Heart left ventricle (tissue), 16 donors: Measurements from ENCODE around the gene CRADD. TPM values are rescaled to one million over a fixed set of nuclear protein-coding genes. Genes with fewer than 3 reads are reported as not detected.

Source experiments
- ATAC-seq, 4 donors: fragments of 200-7000 bp; cut with Tn5 transposase; one replicate each; pipeline ENCODE4 v1.9.1; 2020 to 2022; ENCODE audit warnings: moderate library complexity in 4 of 4, mild to moderate bottlenecking in 3 of 4, moderate number of reproducible peaks in 1 of 4
- DNase-seq, 5 donors: peaks; one replicate each; pipeline ENCODE4 v3.0.0-alpha.2; 2020
- H3K27ac ChIP-seq, 12 donors: fragments of 200-600 bp; sonication (generic) in 4 of 12; one replicate each; pipeline versions ENCODE4 v1.5.0 to v1.8.0; 2016 to 2022; ENCODE audit warnings: mild to moderate bottlenecking in 2 of 12
- H3K27me3 ChIP-seq, 9 donors: fragments of 200-600 bp; sonication (generic) in 2 of 9; one replicate each; pipeline versions ENCODE4 v1.5.1 to v1.8.0; 2016 to 2022; ENCODE audit warnings: mild to moderate bottlenecking in 3 of 9
- H3K36me3 ChIP-seq, 9 donors: fragments of 200-600 bp; sonication (generic) in 2 of 9; one replicate each; pipeline versions ENCODE4 v1.5.0 to v1.8.0; 2018 to 2022; ENCODE audit warnings: mild to moderate bottlenecking in 2 of 9
- H3K4me1 ChIP-seq, 12 donors: fragments of 200-600 bp; sonication (generic) in 4 of 12; one replicate each; pipeline versions ENCODE4 v1.5.0 to v1.8.0; 2016 to 2022; ENCODE audit warnings: mild to moderate bottlenecking in 3 of 12
- H3K4me3 ChIP-seq, 12 donors: fragments of 200-600 bp; sonication (generic) in 4 of 12; one replicate each; pipeline versions ENCODE4 v1.5.0 to v1.8.0; 2017 to 2022; ENCODE audit warnings: mild to moderate bottlenecking in 9 of 12, moderate library complexity in 4 of 12
- H3K9me3 ChIP-seq, 12 donors: fragments of 200-600 bp; sonication (generic) in 4 of 12; one replicate each; pipeline versions ENCODE4 v1.5.0 to v1.8.0; 2016 to 2022; ENCODE audit warnings: mild to moderate bottlenecking in 1 of 12
- POLR2A ChIP-seq, 2 donors: fragments of 450-650 bp; IDR thresholded peaks; one replicate each; pipeline ENCODE4 v1.6.1; 2017; ENCODE audit warnings: antibody characterized with exemption in 2 of 2, mild to moderate bottlenecking in 2 of 2, moderate library complexity in 2 of 2
- WGBS, 4 donors: extraction: QIAGEN DNeasy Blood & Tissue Kit in 2 of 4; methylation state at CpG; one replicate each; pipeline versions ENCODE4 v1.1.5 to v1.1.7; 2013 to 2018; 5-methylcytosine and 5-hydroxymethylcytosine counted together
- intact Hi-C, 10 donors: fragments of 100-400 bp; cut with DNase I; formaldehyde crosslinking; loops; one replicate each; pipeline versions ENCODE4 v1.11.1 to v1.14.2; 2022
- polyA plus RNA-seq, 2 donors: library from polyadenylated mRNA; stranded (reverse); fragments of 200-250 nt; gene quantifications; one replicate each; pipeline ENCODE4 v1.2.3, GENCODE V29; 2013
- total RNA-seq, 9 donors: library from RNA; depleted of rRNA in 2 of 9; stranded (reverse); fragments of >200 nt in 2 of 9; fragmentation: NEBNext Ultra II Directional in 3 of 9; extraction: Animal tissue kit (Norgen Biotek cat#: 25700) in 3 of 9; gene quantifications; one replicate each; pipeline versions ENCODE4 v1.1.0 to v1.2.4, GENCODE V29; 2016 to 2023
- TF ChIP-seq, protein P1 (sequence below), 12 donors: fragments of 200-600 bp; sonication (generic) in 4 of 12; IDR thresholded peaks; one replicate each; pipeline versions ENCODE4 v1.5.0 to v1.8.0; 2018 to 2022; ENCODE audit warnings: antibody characterized with exemption in 12 of 12, mild to moderate bottlenecking in 5 of 12
- donor health status: ischemic (EF 13 %, LVEDD 7.1; RV severe dilation, severe dysfunction).
- donor health status: healthy with polysubstance abuse.
- donor health status: DM: no; HTN: yes; CAD: no.
- donor health status: DM: no; HTN: no; CAD: no.
- donor health status: ischemic (EF 25% LVEDD 6.9; RV normal size, moderate dysfunction).
- donor health status: ischemic (EF 25% LVEDD 5.7; RV mildly dilated, moderate dysfunction).
- donor health status: healthy.
- donor health status: DM: yes; HTN: yes; CAD: no.
- donor health status: ischemic (EF 35%, LVEDD 5.7; RV mildly dilated, moderate dysfunction).
- donor health status: nonischemic (EF 11% LVEDD 7.7; RV severe dilation, severe dysfunction).
- donor health status: DM: yes; HTN: yes; CAD: no.
- donor health status: PGD.
- donor health status: ischemic (EF 29% LVEDD 5.4; RV normal size, mild dysfunction).
- donor health status: nonischemic (EF 23%, LVEDD 6.1; RV moderate dilation, normal function).

Gene CRADD
- total and polyA plus RNA-seq, 11 donors, result 11.0 to 100 (median 44.5) TPM

DNA sequence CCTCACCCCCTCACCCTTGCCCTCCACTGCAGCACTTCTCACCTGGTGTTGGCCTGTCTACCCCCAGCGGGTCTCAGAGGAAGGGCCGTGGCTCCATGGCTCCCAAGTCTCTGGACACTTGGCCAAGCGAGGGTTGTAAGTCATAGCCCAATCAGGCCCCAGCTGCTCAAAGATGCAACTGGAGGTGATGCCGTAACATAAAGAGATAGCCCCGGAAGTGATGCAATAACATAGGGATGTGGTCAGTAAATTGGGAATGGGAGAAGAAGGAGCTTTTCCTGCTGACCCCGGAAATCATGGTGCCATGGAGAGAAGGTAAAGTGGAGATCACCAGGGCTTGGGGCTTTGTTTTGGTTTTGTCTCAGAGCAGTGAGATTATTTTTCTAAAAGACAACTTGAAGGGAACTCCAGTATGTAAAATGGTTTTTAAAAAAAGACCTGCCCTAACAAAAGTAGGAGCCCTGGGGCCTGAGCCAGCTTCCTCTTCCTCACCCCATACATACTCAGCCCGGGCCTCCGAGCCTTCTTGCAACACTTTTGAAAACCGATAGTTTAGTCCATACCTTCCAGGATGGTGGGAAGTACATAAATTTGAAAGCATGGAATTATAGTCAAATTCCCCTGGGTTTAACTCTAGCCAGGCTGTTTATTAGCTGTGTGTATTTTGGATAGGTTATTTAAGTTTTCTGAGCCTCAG is 212.5 kb downstream of the CRADD start:
- no peaks in the 10 kb centered on the region for H3K36me3 ChIP-seq
- no peaks in the 10 kb centered on the region for H3K9me3 ChIP-seq
- no peak for DNase-seq
- H3K4me1 ChIP-seq, result peaks cover 5 to 31% (median 22%) of the 10 kb centered on the region in 12 donors
- no peak overlapping the region for H3K4me3 ChIP-seq
- H3K27ac ChIP-seq, result no peak overlapping the region
- no peaks in the 10 kb centered on the region for H3K27me3 ChIP-seq
- intact Hi-C loops, result loop anchor here in 9 of 10 donors (5.0 to 10.0 kb wide), 15 partner anchors 55 to 325 kb away; partner anchors contain the start of genes CRADD (in 3 of the 9) and SOCS2 (in 3 of the 9)
- 83 to 87% (median 85%) methylated on average over 9 of the region's 9 CpGs for WGBS, 4 donors
- no peak for ATAC-seq
- TF ChIP-seq, protein P1, sequence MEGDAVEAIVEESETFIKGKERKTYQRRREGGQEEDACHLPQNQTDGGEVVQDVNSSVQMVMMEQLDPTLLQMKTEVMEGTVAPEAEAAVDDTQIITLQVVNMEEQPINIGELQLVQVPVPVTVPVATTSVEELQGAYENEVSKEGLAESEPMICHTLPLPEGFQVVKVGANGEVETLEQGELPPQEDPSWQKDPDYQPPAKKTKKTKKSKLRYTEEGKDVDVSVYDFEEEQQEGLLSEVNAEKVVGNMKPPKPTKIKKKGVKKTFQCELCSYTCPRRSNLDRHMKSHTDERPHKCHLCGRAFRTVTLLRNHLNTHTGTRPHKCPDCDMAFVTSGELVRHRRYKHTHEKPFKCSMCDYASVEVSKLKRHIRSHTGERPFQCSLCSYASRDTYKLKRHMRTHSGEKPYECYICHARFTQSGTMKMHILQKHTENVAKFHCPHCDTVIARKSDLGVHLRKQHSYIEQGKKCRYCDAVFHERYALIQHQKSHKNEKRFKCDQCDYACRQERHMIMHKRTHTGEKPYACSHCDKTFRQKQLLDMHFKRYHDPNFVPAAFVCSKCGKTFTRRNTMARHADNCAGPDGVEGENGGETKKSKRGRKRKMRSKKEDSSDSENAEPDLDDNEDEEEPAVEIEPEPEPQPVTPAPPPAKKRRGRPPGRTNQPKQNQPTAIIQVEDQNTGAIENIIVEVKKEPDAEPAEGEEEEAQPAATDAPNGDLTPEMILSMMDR (IDR thresholded peaks at IDR 0.05), result no peak
- no peak for TF ChIP-seq POLR2A (IDR thresholded peaks at IDR 0.05)

DNA sequence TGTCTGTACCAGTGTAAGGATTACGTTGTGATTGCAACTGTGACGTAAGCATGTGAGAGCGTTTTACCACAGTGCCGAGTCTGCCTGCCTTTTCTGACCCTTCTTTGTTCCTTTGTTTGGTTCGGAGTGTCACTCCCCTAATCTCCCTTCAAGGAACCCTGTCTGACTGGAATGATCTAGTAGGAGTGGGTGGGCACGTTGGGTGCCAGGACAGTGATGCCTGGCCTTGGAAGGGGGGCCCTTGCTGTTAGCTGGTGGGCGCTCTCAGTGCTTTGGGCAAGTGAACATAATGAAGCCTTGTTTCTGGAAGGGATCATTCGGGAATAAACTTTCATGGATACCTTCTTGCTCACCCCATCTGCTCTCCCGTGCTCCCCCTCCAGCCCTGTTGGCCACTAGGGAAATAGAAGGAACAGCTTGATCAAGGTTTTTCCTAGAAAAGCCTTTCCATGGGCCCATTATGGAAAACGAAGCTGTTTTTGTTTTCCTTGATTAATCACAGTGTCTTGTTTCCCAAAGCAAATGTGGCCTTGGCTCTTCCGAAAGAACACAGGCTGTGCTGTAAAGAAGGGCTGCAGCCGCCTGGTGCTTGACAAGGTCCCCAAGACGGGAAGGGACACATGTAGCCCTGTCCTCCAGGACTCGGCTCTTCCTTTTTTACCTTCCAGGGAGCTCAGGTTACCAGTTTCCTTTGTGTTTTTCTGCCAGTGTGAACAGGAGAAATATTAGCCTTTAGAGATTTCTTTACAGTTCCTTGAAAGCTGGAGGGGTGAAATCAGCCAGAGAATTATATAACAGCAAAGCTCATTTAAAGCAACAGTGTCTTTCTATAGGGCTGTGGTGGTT is 215.5 kb downstream of the CRADD start:
- DNase-seq, result peak in 1 of 5 donors; percentile 29
- no peaks in the 10 kb centered on the region for H3K9me3 ChIP-seq
- WGBS, 4 donors, result 57 to 68% (median 61%) methylated on average over 14 of the region's 14 CpGs
- H3K4me3 ChIP-seq, result no peak overlapping the region
- peaks cover 10 to 53% (median 34%) of the 10 kb centered on the region in 12 donors for H3K4me1 ChIP-seq
- H3K36me3 ChIP-seq, result no peaks in the 10 kb centered on the region
- peak overlapping the region in 10 of 12 donors; percentile 2 to 89 (median 84) for H3K27ac ChIP-seq
- no peaks in the 10 kb centered on the region for H3K27me3 ChIP-seq
- TF ChIP-seq, protein P1 (IDR thresholded peaks at IDR 0.05), result no peak
- no peak for TF ChIP-seq POLR2A (IDR thresholded peaks at IDR 0.05)
- ATAC-seq, result no peak
- intact Hi-C loops, result loop anchor here in 9 of 10 donors (5.0 to 10.0 kb wide), 13 partner anchors 58 to 328 kb away; partner anchors contain the start of genes CRADD (in 3 of the 9) and SOCS2 (in 3 of the 9)

DNA sequence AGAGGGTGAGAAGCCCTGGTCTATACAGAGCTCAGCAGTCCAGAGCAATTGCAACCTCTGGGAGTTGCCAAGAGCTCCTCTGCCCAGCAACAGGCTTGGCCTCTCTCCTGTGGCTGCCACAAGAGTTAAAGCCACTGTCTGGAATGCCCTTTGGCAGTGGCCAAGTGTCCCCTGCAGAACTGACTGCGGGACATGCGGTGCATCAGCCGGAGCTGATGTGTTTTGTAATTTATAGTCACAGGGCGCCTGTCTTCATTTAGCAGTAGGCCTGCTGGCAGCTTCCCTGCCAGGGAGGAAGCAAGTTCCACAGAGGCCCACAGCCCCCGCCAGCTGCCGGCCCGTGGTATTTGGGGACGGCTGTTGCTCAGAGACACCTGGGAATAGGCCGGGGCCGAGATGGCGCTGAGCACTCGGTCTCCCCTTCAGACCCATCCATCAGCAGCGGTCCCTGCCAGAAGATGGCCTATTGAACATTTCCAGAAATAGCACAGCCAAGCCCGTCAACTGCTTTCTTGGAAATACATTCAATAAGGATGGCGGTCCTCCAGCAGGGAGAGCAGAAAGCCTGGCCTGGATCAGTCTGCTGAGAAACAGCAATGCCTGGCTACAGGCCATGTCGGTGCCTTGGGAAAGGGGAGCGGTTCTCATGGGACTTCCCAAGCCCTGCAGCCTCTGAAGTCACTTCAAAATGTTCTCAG is 217.4 kb downstream of the CRADD start:
- peak overlapping the region in 9 of 12 donors; percentile 4 to 41 (median 22) for H3K4me3 ChIP-seq
- intact Hi-C loops, result loop anchor here in 9 of 10 donors (2.0 to 10.0 kb wide), 21 partner anchors 60 to 330 kb away; partner anchors contain the start of genes CRADD (in 4 of the 9) and SOCS2 (in 3 of the 9)
- WGBS, 4 donors, result 1 to 6% (median 4%) methylated on average over 12 to 17 of the region's 17 CpGs
- peaks cover 10 to 50% (median 36%) of the 10 kb centered on the region in 12 donors for H3K4me1 ChIP-seq
- peak overlapping the region; percentile 79 to 90 (median 86) for H3K27ac ChIP-seq
- peak; percentile 83 to 96 (median 94) for ATAC-seq
- DNase-seq, result peak; percentile 87 to 96 (median 91)
- H3K27me3 ChIP-seq, result no peaks in the 10 kb centered on the region
- H3K36me3 ChIP-seq, result no peaks in the 10 kb centered on the region
- TF ChIP-seq, protein P1 (IDR thresholded peaks at IDR 0.05), result peak in 1 of 12 donors; percentile 22
- peak in 1 of 2 donors; percentile 16 for TF ChIP-seq POLR2A (IDR thresholded peaks at IDR 0.05)
- no peaks in the 10 kb centered on the region for H3K9me3 ChIP-seq
